Natural killer cell (primary cell): ENCODE data around the gene HEPACAM2. TPM values are rescaled to one million over a fixed set of nuclear protein-coding genes. Genes with fewer than 3 reads are reported as not detected.

ENCODE experiments used
- ATAC-seq, 3 donors: fragments of 150-1000 bp in 2 of 3; fragments of 200-7000 bp in 1 of 3; cut with Tn5 transposase; 1 replicate in 1 of 3; 2 replicates in 2 of 3; pipeline ENCODE4 v1.10.0; 2021; ENCODE audit warnings: mild to moderate bottlenecking in 2 of 3, moderate library complexity in 2 of 3
- DNase-seq, 2 donors: peaks; one replicate each; pipeline versions ENCODE4 v3.0.0 to v3.0.0-alpha.2; 2013 to 2021; ENCODE audit warnings: mixed read lengths in 1 of 2
- H3K27ac ChIP-seq: one replicate; pipeline ENCODE4 v1.5.1; 2013; ENCODE audit warnings: mild to moderate bottlenecking, low read length
- H3K27me3 ChIP-seq: one replicate; pipeline ENCODE4 v1.6.1; 2013; ENCODE audit warnings: low read length; ENCODE audit not compliant: control insufficient read depth, insufficient read depth
- H3K36me3 ChIP-seq: one replicate; pipeline ENCODE4 v1.6.1; 2013; ENCODE audit warnings: low read length; ENCODE audit not compliant: control insufficient read depth, insufficient read depth
- H3K4me1 ChIP-seq: one replicate; pipeline ENCODE4 v1.6.1; 2013; ENCODE audit warnings: low read length; ENCODE audit not compliant: control insufficient read depth, insufficient read depth
- H3K4me3 ChIP-seq: one replicate; pipeline ENCODE4 v1.5.1; 2013; ENCODE audit warnings: low read length
- H3K9me3 ChIP-seq: one replicate; pipeline ENCODE4 v1.6.1; 2013; ENCODE audit warnings: low read length; ENCODE audit not compliant: control insufficient read depth, insufficient read depth
- H3K27ac Mint-ChIP-seq, 2 donors: one replicate each; pipeline ENCODE4 v1.8.0; 2022; ENCODE audit warnings: mild to moderate bottlenecking in 2 of 2, mixed read lengths in 2 of 2, moderate library complexity in 1 of 2
- H3K27me3 Mint-ChIP-seq, 2 donors: one replicate each; pipeline ENCODE4 v1.8.0; 2022; ENCODE audit warnings: low read depth in 2 of 2, mixed read lengths in 2 of 2
- H3K36me3 Mint-ChIP-seq: one replicate; pipeline ENCODE4 v1.8.0; 2022; ENCODE audit warnings: mixed read lengths
- H3K4me1 Mint-ChIP-seq, 2 donors: one replicate each; pipeline ENCODE4 v1.8.0; 2022; ENCODE audit warnings: mixed read lengths in 2 of 2
- H3K4me3 Mint-ChIP-seq: one replicate; pipeline ENCODE4 v1.8.0; 2022; ENCODE audit warnings: mild to moderate bottlenecking, moderate library complexity, mixed read lengths
- H3K9me3 Mint-ChIP-seq, 2 donors: one replicate each; pipeline ENCODE4 v1.8.0; 2022; ENCODE audit warnings: mixed read lengths in 2 of 2
- CTCF ChIP-seq: fragments of 200-600 bp; IDR thresholded peaks from one replicate; pipeline ENCODE4 v1.8.0; 2022; ENCODE audit warnings: antibody characterized with exemption
- WGBS: methylation state at CpG from one replicate; pipeline ENCODE4 v1.1.7; 2013; ENCODE audit warnings: missing lambda C conversion rate; ENCODE audit not compliant: insufficient coverage; 5-methylcytosine and 5-hydroxymethylcytosine counted together
- intact Hi-C: fragments of 100-400 bp; cut with micrococcal nuclease; formaldehyde crosslinking; loops from one replicate; pipeline ENCODE4 v1.14.2; 2022
- total RNA-seq, 4 donors: library from RNA; stranded (reverse); fragments of 120-200 nt in 1 of 4; gene quantifications; one replicate each; pipeline versions ENCODE4 v1.2.3 to v1.2.4, GENCODE V29; 2013 to 2022

HEPACAM2 gene
- total RNA-seq, 3 donors from 2014 or later (not counting 1 experiment from before 2014, with no cell fraction given): not detected

DNA sequence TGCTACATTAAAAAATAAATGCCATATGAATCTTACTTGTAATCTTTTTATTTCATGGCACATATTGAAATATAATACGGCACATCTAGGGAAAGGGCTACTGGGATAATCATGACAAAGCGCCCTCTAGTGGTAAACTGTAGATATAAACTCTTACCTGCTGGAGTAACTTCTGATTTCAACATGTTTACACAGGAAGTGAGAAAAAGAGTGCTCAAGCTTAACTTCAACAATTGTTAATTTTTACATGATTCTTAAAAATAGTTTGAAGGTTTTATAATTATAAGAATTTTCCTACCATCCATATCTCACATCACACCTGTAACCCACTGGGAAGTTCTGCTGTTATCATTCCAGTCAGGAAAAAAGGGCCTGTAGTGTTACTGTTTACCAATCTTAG, 2.0 kb upstream of the HEPACAM2 start:
- H3K27me3 ChIP-seq: peaks cover 3% of the 10 kb centered on the region
- peak; percentile 95 for TF ChIP-seq CTCF
- WGBS: 8% methylated on average over 2 of the region's 2 CpGs
- H3K36me3 Mint-ChIP-seq: no peaks in the 10 kb centered on the region
- intact Hi-C loops: loop anchor here (10.0 kb wide), 1 partner anchor 324 kb away; no protein-coding TSS in a partner anchor
- no peak overlapping the region for H3K4me3 Mint-ChIP-seq
- no peak overlapping the region for H3K27ac ChIP-seq
- H3K27me3 Mint-ChIP-seq: peaks cover 3 to 21% of the 10 kb centered on the region in 2 donors
- no peaks in the 10 kb centered on the region for H3K9me3 Mint-ChIP-seq
- H3K27ac Mint-ChIP-seq: no peak overlapping the region
- H3K36me3 ChIP-seq: no peaks in the 10 kb centered on the region
- DNase-seq: peak in 1 of 2 donors; percentile 84
- no peaks in the 10 kb centered on the region for H3K9me3 ChIP-seq
- ATAC-seq: no peak
- peaks cover 15 to 18% of the 10 kb centered on the region in 2 donors for H3K4me1 Mint-ChIP-seq
- no peak overlapping the region for H3K4me3 ChIP-seq
- H3K4me1 ChIP-seq: peaks cover 4% of the 10 kb centered on the region

- no peak for DNase-seq
- Mint-ChIP-seq H3K27me3 (peaks cover 16% of the 10 kb centered on the region in 2 donors), H3K27ac (no peak overlapping the region), H3K4me3 (no peak overlapping the region), H3K9me3 (no peaks in the 10 kb centered on the region), H3K36me3 (no peaks in the 10 kb centered on the region), H3K4me1 (no peaks in the 10 kb centered on the region)
- H3K4me3 ChIP-seq: no peak overlapping the region
- 91% methylated on average over 1 of the region's 1 CpG for WGBS
- no peak overlapping the region for H3K27ac ChIP-seq
- intact Hi-C loops: loop anchor here (10.0 kb wide), 1 partner anchor 315 kb away; no protein-coding TSS in a partner anchor
- ATAC-seq: no peak
- H3K9me3 ChIP-seq: no peaks in the 10 kb centered on the region
- no peaks in the 10 kb centered on the region for H3K4me1 ChIP-seq
- peaks cover 3% of the 10 kb centered on the region for H3K27me3 ChIP-seq
- TF ChIP-seq CTCF: no peak
- no peaks in the 10 kb centered on the region for H3K36me3 ChIP-seq
These were observed 6.4 kb downstream of the HEPACAM2 start for GRCh38 chr7:93219868-93220267.

DNA sequence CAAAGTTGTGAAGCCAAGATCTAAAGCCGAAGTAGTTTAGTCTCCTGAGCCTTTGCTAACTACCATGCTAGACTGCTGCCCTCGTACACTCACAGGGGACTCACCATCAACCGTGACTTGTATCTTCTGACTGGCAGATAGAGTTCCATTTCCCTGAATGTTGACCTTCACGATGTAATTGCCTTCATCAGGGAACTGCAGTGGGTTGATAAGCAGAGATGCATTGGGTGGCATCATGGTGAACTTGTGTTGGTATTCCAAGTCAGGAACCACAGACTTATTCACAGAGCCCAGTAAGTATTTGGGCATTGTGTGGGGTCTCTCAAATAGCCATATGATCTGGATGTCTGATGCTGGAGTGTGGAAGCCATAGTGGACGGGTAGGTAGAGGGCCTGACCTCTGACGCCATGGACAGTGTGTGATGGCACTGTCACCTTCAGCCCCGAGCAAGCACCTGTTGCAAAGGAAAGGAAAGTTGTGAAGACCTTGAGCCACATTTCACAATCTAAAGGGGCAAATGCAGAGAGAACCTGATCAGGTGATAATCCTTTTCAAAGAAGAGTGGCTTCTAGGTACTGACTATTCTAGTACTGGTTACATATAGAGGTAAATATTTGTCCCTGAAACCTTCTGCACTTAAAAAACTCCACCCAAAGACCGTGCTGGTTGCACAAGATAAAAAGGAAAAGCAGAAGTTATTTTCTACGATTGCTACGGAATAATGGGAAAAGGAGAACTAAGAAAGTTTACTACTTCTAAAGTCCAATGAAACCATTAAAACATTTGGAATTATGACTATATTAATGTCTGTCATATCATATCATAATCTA, 7.1 kb downstream of the HEPACAM2 start:
- no peaks in the 10 kb centered on the region for H3K9me3 Mint-ChIP-seq
- no peaks in the 10 kb centered on the region for H3K9me3 ChIP-seq
- TF ChIP-seq CTCF: no peak
- H3K27me3 Mint-ChIP-seq: peaks cover 22 to 23% of the 10 kb centered on the region in 2 donors
- no peak overlapping the region for H3K4me3 Mint-ChIP-seq
- no peaks in the 10 kb centered on the region for H3K4me1 Mint-ChIP-seq
- ATAC-seq: no peak
- intact Hi-C loops: no loop called here
- H3K36me3 ChIP-seq: no peaks in the 10 kb centered on the region
- 87% methylated on average over 7 of the region's 10 CpGs for WGBS
- H3K27ac ChIP-seq: no peak overlapping the region
- H3K27me3 ChIP-seq: peaks cover 2% of the 10 kb centered on the region
- H3K4me1 ChIP-seq: no peaks in the 10 kb centered on the region
- no peaks in the 10 kb centered on the region for H3K36me3 Mint-ChIP-seq
- no peak overlapping the region for H3K4me3 ChIP-seq
- no peak overlapping the region for H3K27ac Mint-ChIP-seq
- no peak for DNase-seq
